Muscle of leg (tissue), 11 donors: ENCODE measurements around the gene ROS1. TPM values are rescaled to one million over a fixed set of nuclear protein-coding genes. Genes with fewer than 3 reads are reported as not detected.
A peak's percentile ranks its signal among the peaks of the same experiment; 100 is the strongest.

Source experiments
- DNase-seq: peaks from one replicate; pipeline ENCODE4 v3.0.0; 2013
- H3K27ac ChIP-seq: one replicate; pipeline ENCODE4 v1.5.1; 2013; ENCODE audit warnings: mild to moderate bottlenecking, low read length, control low read depth
- H3K27me3 ChIP-seq: one replicate; pipeline ENCODE4 v1.6.1; 2013; ENCODE audit warnings: low read length; ENCODE audit not compliant: control insufficient read depth, insufficient read depth
- H3K36me3 ChIP-seq: one replicate; pipeline ENCODE4 v1.6.1; 2013; ENCODE audit warnings: low read length; ENCODE audit not compliant: control insufficient read depth, insufficient read depth
- H3K4me1 ChIP-seq: one replicate; pipeline ENCODE4 v1.6.1; 2013; ENCODE audit warnings: low read length; ENCODE audit not compliant: control insufficient read depth, insufficient read depth
- H3K4me3 ChIP-seq: one replicate; pipeline ENCODE4 v1.5.1; 2013; ENCODE audit warnings: low read length, control low read depth
- H3K9me3 ChIP-seq: replicated peaks from 2 replicates; pipeline ENCODE4 v1.6.1; 2013; ENCODE audit warnings: low read depth, low read length; ENCODE audit not compliant: control insufficient read depth
- WGBS: methylation state at CpG from one replicate; pipeline ENCODE4 v1.1.5; 2013; ENCODE audit warnings: missing lambda C conversion rate; ENCODE audit not compliant: insufficient coverage; 5-methylcytosine and 5-hydroxymethylcytosine counted together
- polyA plus RNA-seq, 8 donors: library from polyadenylated mRNA; unstranded; fragments of 120-200 nt; gene quantifications; one replicate each; pipeline versions ENCODE4 v1.2.1 to v1.2.3, GENCODE V29; 2013; ENCODE audit warnings: inconsistent platforms in 1 of 8, low replicate concordance in 1 of 8; ENCODE audit not compliant: insufficient read length in 8 of 8, insufficient read depth in 1 of 8
- total RNA-seq: library from RNA; stranded (reverse); fragments of 120-200 nt; gene quantifications from one replicate; pipeline ENCODE4 v1.2.4, GENCODE V29; 2013

ROS1 gene
- total and polyA plus RNA-seq, 9 donors: 0.04 to 0.50 (median 0.16) TPM

DNA sequence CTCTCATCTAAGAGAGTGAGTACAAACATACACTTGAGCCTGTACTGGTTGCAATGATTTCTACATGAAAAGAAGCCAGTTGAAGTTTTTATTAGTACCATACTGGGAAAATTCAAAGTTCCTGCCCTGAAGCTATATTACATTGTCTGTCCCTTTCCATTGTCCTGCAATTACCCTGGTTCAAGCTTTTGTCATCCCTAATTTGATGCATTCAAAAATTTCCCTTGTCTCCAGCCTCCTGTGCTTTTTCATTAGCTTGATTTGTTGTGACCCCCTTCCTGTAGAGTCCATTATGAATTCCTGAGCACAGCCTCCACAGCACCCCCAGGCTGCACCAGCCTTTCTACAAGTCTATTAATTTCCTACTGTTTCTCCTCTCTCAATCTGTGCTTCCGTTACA, 114.0 kb downstream of the ROS1 start:
- WGBS: 93% methylated on average over 1 of the region's 1 CpG
- H3K9me3 ChIP-seq: no peaks in the 10 kb centered on the region
- no peak overlapping the region for H3K27ac ChIP-seq
- DNase-seq: no peak
- H3K27me3 ChIP-seq: no peaks in the 10 kb centered on the region
- no peak overlapping the region for H3K4me3 ChIP-seq
- no peaks in the 10 kb centered on the region for H3K36me3 ChIP-seq
- H3K4me1 ChIP-seq: peaks cover 3% of the 10 kb centered on the region

DNA sequence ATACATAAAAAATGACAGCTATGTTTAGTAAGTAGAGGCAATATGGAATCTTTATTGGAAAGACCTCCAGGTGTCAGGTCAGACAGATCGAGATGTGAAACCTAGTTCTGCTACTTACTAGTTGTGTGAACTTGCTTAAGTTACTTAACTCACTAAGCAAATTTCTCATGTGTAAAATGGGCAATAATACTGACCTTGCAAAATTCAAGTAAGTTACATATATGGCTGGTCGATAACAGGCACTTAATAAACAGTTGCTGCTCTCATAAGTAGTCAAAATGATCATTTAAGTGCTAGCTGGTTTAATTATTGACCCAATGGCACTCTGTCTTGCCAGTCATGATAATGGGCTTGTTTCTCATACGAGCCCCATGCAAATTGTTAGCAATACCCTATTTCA, 114.4 kb downstream of the ROS1 start:
- no peak overlapping the region for H3K27ac ChIP-seq
- H3K9me3 ChIP-seq: no peaks in the 10 kb centered on the region
- peaks cover 3% of the 10 kb centered on the region for H3K4me1 ChIP-seq
- no peaks in the 10 kb centered on the region for H3K36me3 ChIP-seq
- no peaks in the 10 kb centered on the region for H3K27me3 ChIP-seq
- DNase-seq: no peak
- H3K4me3 ChIP-seq: no peak overlapping the region
- no CpG with 5 or more reads among the region's 3 CpGs for WGBS

DNA sequence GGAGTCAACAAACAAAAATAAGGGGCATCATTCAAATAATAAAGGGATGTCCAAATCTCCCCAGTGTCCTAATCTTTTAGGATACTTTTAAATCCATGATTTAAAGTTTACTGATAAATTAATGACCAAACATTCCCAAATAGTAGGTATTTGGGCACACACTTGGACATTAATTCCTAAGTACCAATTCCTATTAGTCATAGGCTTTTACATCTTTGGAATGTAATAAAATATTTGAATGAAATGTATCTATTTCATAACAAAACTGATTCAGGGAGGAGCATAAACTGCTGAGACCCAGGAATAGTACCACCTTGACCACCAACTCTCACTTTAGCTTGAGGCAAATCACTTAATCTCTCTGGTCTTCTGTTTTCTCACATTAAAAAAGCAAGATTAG, 116.1 kb downstream of the ROS1 start:
- no peak for DNase-seq
- Histone ChIP-seq H3K36me3 (no peaks in the 10 kb centered on the region), H3K9me3 (no peaks in the 10 kb centered on the region), H3K4me3 (no peak overlapping the region), H3K27ac (no peak overlapping the region), H3K27me3 (no peaks in the 10 kb centered on the region), H3K4me1 (peaks cover 3% of the 10 kb centered on the region)

DNA sequence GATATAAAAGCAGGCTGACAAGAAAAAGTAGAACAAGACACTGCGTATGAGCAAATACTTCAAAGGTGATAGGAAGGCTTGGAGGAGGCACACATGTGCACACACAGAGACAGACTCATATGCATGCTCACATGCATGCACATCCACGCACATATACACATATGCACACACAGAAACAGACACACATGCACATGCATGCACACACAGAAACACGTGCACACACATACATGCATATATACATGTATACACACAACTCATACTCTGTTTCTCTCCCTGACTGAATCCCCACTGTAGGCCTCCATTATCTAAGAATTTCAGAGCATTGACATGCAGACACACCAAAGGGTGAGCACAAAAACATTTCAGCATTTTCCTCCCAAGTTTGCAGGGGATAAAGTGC, 116.7 kb downstream of the ROS1 start:
- no peaks in the 10 kb centered on the region for H3K27me3 ChIP-seq
- H3K9me3 ChIP-seq: no peaks in the 10 kb centered on the region
- H3K36me3 ChIP-seq: no peaks in the 10 kb centered on the region
- no peak for DNase-seq
- H3K4me1 ChIP-seq: peaks cover 3% of the 10 kb centered on the region
- no peak overlapping the region for H3K4me3 ChIP-seq
- H3K27ac ChIP-seq: no peak overlapping the region
- 77% methylated on average over 3 of the region's 3 CpGs for WGBS

DNA sequence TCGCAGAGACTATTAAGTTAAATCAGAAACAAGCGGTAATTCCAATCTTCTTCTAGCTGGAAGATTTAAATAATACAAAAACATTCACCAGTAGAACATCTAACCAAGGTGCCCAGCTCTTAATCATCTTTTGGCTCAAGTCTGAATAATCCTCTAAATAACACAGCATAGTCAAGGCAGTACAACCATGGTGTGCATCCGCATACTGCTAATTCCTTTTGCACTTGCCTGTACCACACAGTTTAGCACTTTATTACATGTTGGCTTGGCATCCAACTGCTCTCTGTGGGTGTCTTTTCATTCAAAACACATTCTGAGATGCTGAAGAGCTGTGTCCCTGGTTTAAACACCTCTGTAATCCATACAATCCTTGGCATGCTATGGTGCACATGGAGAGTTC, 118.1 kb downstream of the ROS1 start:
- Histone ChIP-seq H3K36me3 (no peaks in the 10 kb centered on the region), H3K4me1 (no peaks in the 10 kb centered on the region), H3K9me3 (no peaks in the 10 kb centered on the region), H3K27ac (no peak overlapping the region), H3K27me3 (no peaks in the 10 kb centered on the region), H3K4me3 (no peak overlapping the region)
- WGBS: 84% methylated on average over 2 of the region's 3 CpGs
- DNase-seq: no peak

DNA sequence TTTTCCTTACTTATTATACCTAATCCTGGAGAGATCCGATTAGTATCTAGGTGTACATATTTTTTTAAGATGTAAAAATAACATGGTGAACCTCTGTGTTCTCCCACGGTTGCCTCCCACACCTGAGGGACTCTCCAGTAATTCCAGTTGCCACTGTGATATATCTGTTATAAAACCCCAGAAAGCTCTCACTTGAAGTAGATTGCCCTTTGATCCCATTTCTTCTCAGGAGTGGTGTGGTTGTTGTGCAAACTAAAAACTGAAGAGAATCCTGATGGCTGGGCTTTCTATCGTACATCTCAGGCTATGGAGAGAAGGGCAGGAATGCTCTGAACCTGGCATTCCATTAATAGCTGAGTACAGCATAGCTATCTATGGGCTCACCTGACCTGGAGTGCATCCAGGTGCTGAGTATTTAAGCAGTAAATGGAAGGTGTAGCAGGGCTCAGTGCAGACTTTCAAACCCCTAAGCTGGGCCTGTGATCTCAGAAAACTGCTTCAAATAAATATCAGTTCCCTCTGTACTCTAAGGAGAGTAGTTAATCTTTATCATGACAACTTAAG, 119.4 kb downstream of the ROS1 start:
- Histone ChIP-seq H3K27ac (no peak overlapping the region), H3K36me3 (no peaks in the 10 kb centered on the region), H3K27me3 (no peaks in the 10 kb centered on the region), H3K4me1 (no peaks in the 10 kb centered on the region), H3K4me3 (no peak overlapping the region), H3K9me3 (no peaks in the 10 kb centered on the region)
- WGBS: 50% methylated on average over 1 of the region's 3 CpGs
- DNase-seq: no peak

DNA sequence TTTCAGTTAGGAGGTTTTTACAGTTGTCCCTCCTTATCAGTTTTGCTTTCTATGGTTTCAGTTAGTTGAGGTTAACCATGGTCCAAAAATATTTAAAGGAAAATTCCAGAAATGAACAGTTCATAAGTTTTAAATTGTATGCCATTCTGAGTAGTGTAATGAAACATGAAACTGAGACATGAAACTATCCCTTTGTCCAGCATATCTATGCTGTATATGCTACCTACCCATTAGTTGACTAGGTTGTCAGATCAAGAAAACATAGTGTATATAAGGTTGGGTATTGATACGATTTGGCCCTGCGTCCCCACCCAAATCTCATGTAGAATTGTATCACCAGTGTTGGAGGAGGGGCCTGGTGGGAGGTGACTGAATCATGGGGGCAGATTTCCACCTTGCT, 121.3 kb downstream of the ROS1 start:
- H3K27ac ChIP-seq: no peak overlapping the region

DNA sequence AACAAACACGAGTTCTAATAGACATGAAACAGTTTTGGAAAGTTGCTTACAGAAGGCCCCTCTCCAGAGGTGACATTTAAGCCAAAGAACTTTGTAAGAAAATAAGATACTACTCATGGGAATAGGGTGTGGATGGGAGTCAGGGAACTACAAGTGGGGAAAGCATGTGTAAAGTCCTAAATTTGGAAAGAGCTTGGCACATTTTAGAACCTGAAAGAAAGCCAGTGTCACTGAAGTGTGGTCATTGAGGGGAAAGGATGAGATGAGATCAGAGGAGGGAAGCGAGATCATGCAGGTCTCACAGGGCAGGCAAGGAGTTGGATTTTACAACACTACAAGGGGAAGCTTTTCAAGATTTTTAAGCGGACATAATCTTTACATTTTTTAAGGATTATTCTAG, 122.4 kb downstream of the ROS1 start:
- H3K27ac ChIP-seq: no peak overlapping the region
- no peaks in the 10 kb centered on the region for H3K36me3 ChIP-seq
- no peaks in the 10 kb centered on the region for H3K27me3 ChIP-seq
- no peaks in the 10 kb centered on the region for H3K4me1 ChIP-seq
- DNase-seq: no peak
- 60% methylated on average over 1 of the region's 3 CpGs for WGBS
- no peak overlapping the region for H3K4me3 ChIP-seq
- H3K9me3 ChIP-seq: no peaks in the 10 kb centered on the region

More for the DNA sequence above, 121.3 kb downstream of the ROS1 start:
- H3K27me3 ChIP-seq: no peaks in the 10 kb centered on the region
- H3K4me3 ChIP-seq: no peak overlapping the region
- 90% methylated on average over 2 of the region's 2 CpGs for WGBS
- no peaks in the 10 kb centered on the region for H3K9me3 ChIP-seq
- H3K36me3 ChIP-seq: no peaks in the 10 kb centered on the region
- H3K4me1 ChIP-seq: no peaks in the 10 kb centered on the region
- DNase-seq: no peak

DNA sequence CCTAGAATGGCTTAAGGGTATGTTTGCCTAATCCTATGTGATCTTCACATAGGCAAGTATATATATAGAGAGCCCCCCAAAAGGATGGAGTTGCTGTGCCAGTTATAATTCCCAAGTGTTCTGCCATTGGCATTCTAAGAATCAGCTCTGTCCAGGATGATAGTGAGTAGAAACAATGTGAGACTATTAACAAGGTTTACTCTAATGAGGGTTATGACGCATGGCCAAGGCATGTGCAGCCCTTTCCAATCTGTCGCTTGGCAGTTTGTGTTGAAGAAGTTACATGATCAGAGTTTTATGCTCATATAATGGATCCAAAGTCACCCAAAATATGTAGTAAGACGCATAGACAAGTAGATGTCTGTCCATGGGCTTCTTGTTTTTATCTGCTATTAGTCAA, 126.8 kb downstream of the ROS1 start:
- Histone ChIP-seq H3K9me3 (no peaks in the 10 kb centered on the region), H3K27ac (no peak overlapping the region), H3K27me3 (no peaks in the 10 kb centered on the region), H3K36me3 (no peaks in the 10 kb centered on the region), H3K4me1 (no peaks in the 10 kb centered on the region), H3K4me3 (no peak overlapping the region)
- DNase-seq: no peak
- WGBS: no CpG with 5 or more reads among the region's 3 CpGs

DNA sequence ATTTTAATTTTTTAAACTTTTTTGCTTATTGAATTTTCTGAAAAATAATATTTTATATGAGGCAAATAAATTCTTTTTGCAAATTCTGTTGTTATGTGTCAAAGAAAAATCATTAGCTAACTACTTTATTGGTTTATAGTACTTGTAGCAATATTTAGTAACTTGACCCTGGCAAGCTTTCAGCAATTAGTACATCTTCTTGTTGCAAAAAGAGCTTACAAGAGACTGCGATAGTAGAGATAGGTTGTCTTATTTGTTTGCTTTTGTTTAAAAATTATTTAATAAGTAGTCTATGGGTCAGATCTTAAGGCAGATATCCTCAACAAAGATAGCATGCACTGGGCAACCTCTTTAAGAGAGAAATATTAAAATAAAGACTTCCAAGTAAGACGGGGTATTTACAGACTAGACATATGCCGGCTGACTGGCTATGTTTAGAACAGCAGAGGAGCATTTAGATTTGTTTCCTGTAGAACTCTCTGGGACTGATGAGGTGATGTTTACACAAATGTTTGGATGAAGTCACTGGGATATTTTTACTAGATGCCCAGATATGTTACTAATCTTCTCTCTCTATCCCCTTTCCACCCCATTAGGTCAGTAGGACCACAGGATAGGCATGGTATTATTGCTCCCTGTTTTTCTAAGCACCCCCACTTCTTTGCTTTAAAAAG, 135.4 kb downstream of the ROS1 start:
- H3K4me3 ChIP-seq: no peak overlapping the region
- no CpG with 5 or more reads among the region's 3 CpGs for WGBS
- no peaks in the 10 kb centered on the region for H3K36me3 ChIP-seq
- peak; percentile 53 for DNase-seq
- peak overlapping the region; percentile 52 for H3K27ac ChIP-seq
- no peaks in the 10 kb centered on the region for H3K9me3 ChIP-seq
- no peaks in the 10 kb centered on the region for H3K27me3 ChIP-seq
- H3K4me1 ChIP-seq: peaks cover 7% of the 10 kb centered on the region
